Left colon (tissue), 2 donors: ENCODE measurements around the gene PER3. TPM values are rescaled to one million over a fixed set of nuclear protein-coding genes. Genes with fewer than 3 reads are reported as not detected.
"Not testable (repeated sequence)": the region's sequence is repeated elsewhere in the genome, so short reads cannot be mapped to it uniquely, and the experiment has no call there.

ENCODE experiments used
- ATAC-seq: fragments of 200-7000 bp; cut with Tn5 transposase; one replicate; pipeline ENCODE4 v1.9.1; 2020; ENCODE audit warnings: mild to moderate bottlenecking, moderate library complexity
- DNase-seq, 2 donors: peaks; one replicate each; pipeline ENCODE4 v3.0.0-alpha.2; 2020
- intact Hi-C, 2 donors: fragments of 100-400 bp; cut with DNase I in 1 of 2; cut with micrococcal nuclease in 1 of 2; formaldehyde crosslinking; loops; one replicate each; pipeline versions ENCODE4 v1.11.2 to v1.14.0; 2022; cut with DNase I, micrococcal nuclease
- total RNA-seq, 2 donors: library from RNA; stranded (reverse); fragmentation: NEBNext Ultra II Directional; extraction: Animal tissue kit (Norgen Biotek cat#: 25700); gene quantifications; one replicate each; pipeline ENCODE4 v1.2.1, GENCODE V29; 2021
- donor health status: DM: no; HTN: no; CAD: no.
- donor health status: DM: yes; HTN: yes; CAD: no.

Gene PER3
- total RNA-seq, 2 donors from 2014 or later = 7.2 to 9.5 TPM

- intact Hi-C loops = no loop called here
- peak; percentile 96 for ATAC-seq
- peak; percentile 86 to 93 for DNase-seq
Observed at GRCh38 chr1:7770997-7771822, 12.9 kb upstream of the PER3 start, which contains the start of gene VAMP3. TSS of gene VAMP3 (plus strand) at chr1:7771296. CDS start at chr1:7771384, 88 bp downstream.

- DNase-seq (no peak), ATAC-seq (peak; percentile 16)
- intact Hi-C loops = no loop called here
Observed at GRCh38 chr1:7771823-7772299, 12.2 kb upstream of the PER3 start.

GRCh38 chr1:7777591-7777990 lies 6.5 kb upstream of the PER3 start:
- DNase-seq (no peak), ATAC-seq (no peak)
- intact Hi-C loops = no loop called here

GRCh38 chr1:7778133-7778628 lies 5.9 kb upstream of the PER3 start:
- intact Hi-C loops = no loop called here
- ATAC-seq (no peak), DNase-seq (no peak)

- DNase-seq (no peak), ATAC-seq (no peak)
- intact Hi-C loops = no loop called here
Observed at GRCh38 chr1:7780976-7781375, 3.1 kb upstream of the PER3 start.

- no peak for ATAC-seq
Observed at GRCh38 chr1:7781501-7781900, 2.6 kb upstream of the PER3 start.

GRCh38 chr1:7781923-7782495 lies 2.1 kb upstream of the PER3 start:
- peak; percentile 29 to 38 for DNase-seq
- intact Hi-C loops = no loop called here
- ATAC-seq = no peak

More at GRCh38 chr1:7781501-7781900, 2.6 kb upstream of the PER3 start:
- DNase-seq = no peak
- intact Hi-C loops = no loop called here

- peak; percentile 74 to 82 for DNase-seq
- ATAC-seq = peak; percentile 54
- intact Hi-C loops = no loop called here
Observed at GRCh38 chr1:7783178-7783711, 846 bp upstream of the PER3 start.

GRCh38 chr1:7784492-7785071 lies 491 bp downstream of the PER3 start:
- ATAC-seq (no peak), DNase-seq (peak; percentile 30 to 35)
- intact Hi-C loops = no loop called here

GRCh38 chr1:7785108-7785507 lies 1.0 kb downstream of the PER3 start:
- ATAC-seq (no peak), DNase-seq (no peak)
- intact Hi-C loops = no loop called here

GRCh38 chr1:7786795-7787194 lies 2.7 kb downstream of the PER3 start:
- ATAC-seq (no peak), DNase-seq (no peak)
- intact Hi-C loops = no loop called here

GRCh38 chr1:7789828-7790227 lies 5.7 kb downstream of the PER3 start:
- intact Hi-C loops = no loop called here
- ATAC-seq = no peak

GRCh38 chr1:7791027-7791426 lies 6.9 kb downstream of the PER3 start:
- intact Hi-C loops, DNase-seq, ATAC-seq: not testable (repeated sequence)

More at GRCh38 chr1:7789828-7790227, 5.7 kb downstream of the PER3 start:
- no peak for DNase-seq

- no peak for ATAC-seq
- DNase-seq = no peak
- intact Hi-C loops = no loop called here
Observed at GRCh38 chr1:7795406-7795805, 11.3 kb downstream of the PER3 start.

GRCh38 chr1:7805460-7805859 lies 21.4 kb downstream of the PER3 start:
- no peak for ATAC-seq
- no peak for DNase-seq
- intact Hi-C loops = no loop called here

- intact Hi-C loops = no loop called here
- ATAC-seq = no peak
- no peak for DNase-seq
Observed at GRCh38 chr1:7808253-7808844, 24.3 kb downstream of the PER3 start.

GRCh38 chr1:7809742-7810141 lies 25.7 kb downstream of the PER3 start:
- ATAC-seq (no peak), DNase-seq (no peak)

GRCh38 chr1:7810395-7810794 lies 26.3 kb downstream of the PER3 start:
- no peak for ATAC-seq
- intact Hi-C loops = no loop called here
- no peak for DNase-seq

More at GRCh38 chr1:7809742-7810141, 25.7 kb downstream of the PER3 start:
- intact Hi-C loops = no loop called here

GRCh38 chr1:7811476-7811875 lies 27.4 kb downstream of the PER3 start:
- DNase-seq (no peak), ATAC-seq (no peak)
- intact Hi-C loops = no loop called here
